ENCODE data around the gene CDX2.

The CDX2 gene

GRCh38 chr13:27979001-27979643 lies 10.0 kb upstream of the CDX2 start:
- Histone ChIP-seq H3K9me3 (ENCODE audit: control insufficient read depth in 2 of 2, low read length in 2 of 2) (no peaks in the 10 kb centered on the region), H3K36me3 (ENCODE audit: control insufficient read depth in 2 of 2, insufficient read depth in 2 of 2, low read length in 2 of 2) (no peaks in the 10 kb centered on the region), H3K27me3 (ENCODE audit: control insufficient read depth in 2 of 2, insufficient read depth in 2 of 2, low read length in 2 of 2) (peaks cover 22% of the 10 kb centered on the region in 2 donors), H3K4me3 (ENCODE audit: low read length in 2 of 2) (peak overlapping the region; percentile 78 to 88), H3K27ac (ENCODE audit: low read depth in 2 of 2, low read length in 2 of 2) (peak overlapping the region; percentile 91 to 95), H3K4me1 (ENCODE audit: control insufficient read depth in 2 of 2, insufficient read depth in 2 of 2, low read length in 2 of 2) (peaks cover 4 to 28% of the 10 kb centered on the region in 2 donors), H3K9ac (ENCODE audit: low read depth in 1 of 2, low read length in 2 of 2) (peak overlapping the region; percentile 76 to 94)

DNA sequence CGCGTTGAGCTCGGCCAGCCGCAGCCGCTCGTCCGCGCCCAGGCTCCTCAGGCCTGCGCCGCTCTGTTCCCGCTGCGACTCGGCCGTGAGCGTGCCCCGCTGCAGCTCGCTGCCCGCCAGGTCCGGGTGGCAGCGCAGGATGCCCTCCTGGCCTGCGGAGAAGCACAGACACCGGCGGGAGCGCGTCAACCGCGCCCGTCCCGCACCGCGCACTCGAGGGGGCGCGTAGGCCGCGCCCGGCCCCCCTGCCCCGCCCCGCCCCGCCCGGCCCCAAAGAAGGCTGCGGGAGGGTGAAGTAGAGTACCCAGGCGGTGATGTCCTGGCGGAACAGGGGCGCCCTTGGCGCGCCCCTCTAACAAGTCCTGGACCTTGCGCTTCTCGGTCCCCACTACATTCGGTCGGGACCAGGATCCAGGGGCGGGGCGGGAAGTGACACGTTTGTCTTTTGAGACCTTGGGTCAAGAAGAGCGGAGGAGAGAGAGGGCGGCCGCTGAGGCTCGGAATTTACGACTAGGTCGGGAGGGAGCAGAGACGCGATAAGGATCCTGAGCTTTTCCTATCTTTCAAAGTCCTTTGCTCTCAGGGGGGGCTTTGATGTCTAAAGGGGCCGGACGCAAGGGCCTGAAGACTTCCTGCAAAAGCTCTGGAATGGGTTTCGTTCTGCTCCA lies 9.3 kb upstream of the CDX2 start:
- peaks cover 4 to 35% of the 10 kb centered on the region in 2 donors for H3K4me1 ChIP-seq (ENCODE audit: control insufficient read depth in 2 of 2, insufficient read depth in 2 of 2, low read length in 2 of 2)
- H3K9me3 ChIP-seq (ENCODE audit: control insufficient read depth in 2 of 2, low read length in 2 of 2) = no peaks in the 10 kb centered on the region
- peaks cover 22 to 23% of the 10 kb centered on the region in 2 donors for H3K27me3 ChIP-seq (ENCODE audit: control insufficient read depth in 2 of 2, insufficient read depth in 2 of 2, low read length in 2 of 2)
- peak overlapping the region; percentile 91 to 95 for H3K27ac ChIP-seq (ENCODE audit: low read depth in 2 of 2, low read length in 2 of 2)
- peak overlapping the region; percentile 93 to 94 for H3K9ac ChIP-seq (ENCODE audit: low read depth in 1 of 2, low read length in 2 of 2)
- H3K4me3 ChIP-seq (ENCODE audit: low read length in 2 of 2) = peak overlapping the region; percentile 78 to 88
- no peaks in the 10 kb centered on the region for H3K36me3 ChIP-seq (ENCODE audit: control insufficient read depth in 2 of 2, insufficient read depth in 2 of 2, low read length in 2 of 2)

DNA sequence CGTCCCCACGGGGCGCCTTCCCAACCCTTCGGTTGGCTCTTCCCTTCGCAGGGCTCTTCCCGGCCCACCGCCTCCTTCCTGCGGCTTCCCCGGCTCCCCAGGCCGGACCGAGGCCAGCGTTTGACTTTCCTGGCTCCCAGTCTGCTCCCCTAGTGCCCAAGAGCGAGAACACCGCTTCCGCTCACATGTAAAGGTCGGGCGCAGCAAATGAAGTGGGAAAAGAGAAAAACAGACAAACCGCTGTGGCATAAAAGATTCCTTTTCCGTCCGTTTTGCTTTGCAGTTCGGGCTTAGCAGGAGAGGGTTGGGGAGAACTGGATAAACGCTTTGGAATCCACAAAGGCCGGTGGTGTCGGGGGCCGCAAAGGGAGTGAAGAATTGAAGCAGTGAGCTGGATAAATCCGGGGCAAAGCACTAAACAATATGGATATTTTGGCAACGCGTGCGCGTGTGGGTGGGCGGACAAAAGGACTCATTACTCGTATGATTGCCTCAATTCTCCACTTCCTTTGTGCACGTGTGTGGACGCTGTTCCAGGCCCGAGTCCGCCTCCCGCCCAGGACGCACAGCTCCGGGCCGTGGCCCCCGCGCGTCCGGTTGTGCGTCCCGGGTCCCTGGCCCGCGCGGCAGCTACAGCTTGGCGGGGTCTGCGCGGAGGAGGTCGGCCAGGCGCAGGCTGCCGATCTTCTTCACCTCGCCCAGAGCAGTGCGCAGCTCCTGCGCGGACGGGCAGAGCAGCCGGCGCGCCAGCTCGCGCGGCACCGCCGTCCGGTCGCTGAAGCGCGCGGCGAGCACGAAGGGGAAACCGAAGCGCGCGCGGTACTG lies 8.6 kb upstream of the CDX2 start:
- Histone ChIP-seq H3K9ac (ENCODE audit: low read depth in 1 of 2, low read length in 2 of 2) (peak overlapping the region; percentile 93 to 94), H3K9me3 (ENCODE audit: control insufficient read depth in 2 of 2, low read length in 2 of 2) (no peaks in the 10 kb centered on the region), H3K36me3 (ENCODE audit: control insufficient read depth in 2 of 2, insufficient read depth in 2 of 2, low read length in 2 of 2) (no peaks in the 10 kb centered on the region), H3K4me1 (ENCODE audit: control insufficient read depth in 2 of 2, insufficient read depth in 2 of 2, low read length in 2 of 2) (peaks cover 10 to 40% of the 10 kb centered on the region in 2 donors), H3K4me3 (ENCODE audit: low read length in 2 of 2) (peak overlapping the region; percentile 78 to 88), H3K27ac (ENCODE audit: low read depth in 2 of 2, low read length in 2 of 2) (peak overlapping the region; percentile 91 to 95), H3K27me3 (ENCODE audit: control insufficient read depth in 2 of 2, insufficient read depth in 2 of 2, low read length in 2 of 2) (peaks cover 20 to 22% of the 10 kb centered on the region in 2 donors)

DNA sequence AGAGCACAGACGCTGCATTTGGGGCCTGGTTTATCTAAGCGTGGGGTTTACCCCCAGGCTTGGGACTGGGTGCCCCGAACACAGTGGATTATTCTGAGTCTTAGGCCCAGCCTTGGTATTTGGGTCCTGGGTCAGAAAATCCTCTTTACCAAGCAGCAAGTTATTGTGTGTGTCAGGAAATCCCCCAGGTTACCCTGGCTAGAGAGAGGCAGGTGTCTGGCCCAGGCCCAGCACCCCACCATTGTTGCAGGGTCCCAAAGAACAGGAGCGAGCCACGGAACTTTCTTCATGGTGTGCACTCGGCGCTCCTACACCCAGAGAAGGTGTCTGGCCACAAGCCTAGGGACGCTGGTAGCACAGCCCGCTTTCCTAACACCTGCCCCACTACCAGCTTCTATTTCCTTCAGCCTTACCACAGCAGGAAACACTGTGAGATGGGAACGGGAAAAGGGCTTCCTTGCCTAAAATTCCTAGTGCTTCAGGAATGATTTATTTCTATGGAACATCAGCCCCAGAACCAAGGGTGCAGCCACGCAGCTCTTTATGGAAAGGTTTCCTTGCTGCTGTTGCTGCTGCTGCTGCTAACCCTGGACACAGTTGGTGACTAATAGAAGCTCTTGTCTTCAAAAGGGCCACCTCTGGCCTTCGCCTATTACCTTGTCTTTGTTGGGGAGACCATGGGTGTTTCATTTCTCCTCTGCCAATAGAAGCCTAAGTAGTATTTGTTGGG lies 7.4 kb upstream of the CDX2 start:
- peak overlapping the region; percentile 91 to 95 for H3K27ac ChIP-seq (ENCODE audit: low read depth in 2 of 2, low read length in 2 of 2)
- H3K4me1 ChIP-seq (ENCODE audit: control insufficient read depth in 2 of 2, insufficient read depth in 2 of 2, low read length in 2 of 2) = peaks cover 21 to 52% of the 10 kb centered on the region in 2 donors
- peak overlapping the region; percentile 86 to 94 for H3K9ac ChIP-seq (ENCODE audit: low read depth in 1 of 2, low read length in 2 of 2)
- peaks cover 19 to 20% of the 10 kb centered on the region in 2 donors for H3K27me3 ChIP-seq (ENCODE audit: control insufficient read depth in 2 of 2, insufficient read depth in 2 of 2, low read length in 2 of 2)
- no peaks in the 10 kb centered on the region for H3K9me3 ChIP-seq (ENCODE audit: control insufficient read depth in 2 of 2, low read length in 2 of 2)
- no peaks in the 10 kb centered on the region for H3K36me3 ChIP-seq (ENCODE audit: control insufficient read depth in 2 of 2, insufficient read depth in 2 of 2, low read length in 2 of 2)
- peak overlapping the region; percentile 78 to 88 for H3K4me3 ChIP-seq (ENCODE audit: low read length in 2 of 2)

DNA sequence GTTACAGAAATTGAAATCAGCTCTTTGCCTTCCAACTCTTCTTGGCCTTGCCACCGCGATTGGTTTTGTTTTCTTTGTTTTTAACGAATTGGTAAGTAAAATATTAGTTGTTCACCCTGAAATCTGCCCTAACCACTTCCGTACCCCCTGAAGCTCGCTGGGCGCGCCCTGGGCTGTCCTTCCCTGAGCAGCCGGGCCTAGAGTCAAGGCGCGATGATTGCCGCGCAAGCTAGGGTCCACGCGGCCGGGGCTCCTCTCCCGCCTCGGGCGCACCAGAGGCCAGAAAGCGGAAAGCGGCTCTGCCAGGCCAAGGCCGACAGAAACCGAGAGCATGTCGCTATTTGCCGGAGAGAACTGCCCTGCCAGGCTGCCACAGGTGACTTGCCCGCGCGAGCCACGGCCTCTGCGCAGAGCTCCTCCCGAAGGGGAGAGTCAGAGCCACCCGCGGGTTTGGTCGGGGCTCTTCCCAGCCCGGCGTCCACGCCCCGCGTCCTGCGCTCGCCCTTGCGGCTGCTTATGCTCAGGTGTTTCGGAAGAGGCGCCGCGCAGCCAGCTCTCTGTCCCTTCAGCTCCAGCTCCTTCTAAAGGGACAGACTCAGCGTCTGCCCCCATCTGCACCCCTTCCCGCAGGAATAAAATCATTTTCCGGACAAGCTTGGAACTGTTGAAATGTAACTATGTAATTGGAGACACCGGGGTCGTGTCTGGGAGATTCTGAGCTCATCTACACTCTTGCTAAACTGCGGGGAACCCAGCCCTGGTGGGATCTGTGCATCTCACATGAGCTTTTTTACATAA lies 6.6 kb upstream of the CDX2 start:
- Histone ChIP-seq H3K9me3 (ENCODE audit: control insufficient read depth in 2 of 2, low read length in 2 of 2) (no peaks in the 10 kb centered on the region), H3K36me3 (ENCODE audit: control insufficient read depth in 2 of 2, insufficient read depth in 2 of 2, low read length in 2 of 2) (no peaks in the 10 kb centered on the region), H3K4me1 (ENCODE audit: control insufficient read depth in 2 of 2, insufficient read depth in 2 of 2, low read length in 2 of 2) (peaks cover 27 to 52% of the 10 kb centered on the region in 2 donors), H3K27me3 (ENCODE audit: control insufficient read depth in 2 of 2, insufficient read depth in 2 of 2, low read length in 2 of 2) (peaks cover 13 to 14% of the 10 kb centered on the region in 2 donors), H3K27ac (ENCODE audit: low read depth in 2 of 2, low read length in 2 of 2) (peak overlapping the region; percentile 91 to 95), H3K9ac (ENCODE audit: low read depth in 1 of 2, low read length in 2 of 2) (peak overlapping the region; percentile 86 to 94), H3K4me3 (ENCODE audit: low read length in 2 of 2) (peak overlapping the region; percentile 78 to 88)

- Histone ChIP-seq H3K9ac (ENCODE audit: low read depth in 1 of 2, low read length in 2 of 2) (peak overlapping the region in 1 of 2 donors; percentile 94), H3K36me3 (ENCODE audit: control insufficient read depth in 2 of 2, insufficient read depth in 2 of 2, low read length in 2 of 2) (no peaks in the 10 kb centered on the region), H3K4me3 (ENCODE audit: low read length in 2 of 2) (peak overlapping the region in 1 of 2 donors; percentile 8), H3K4me1 (ENCODE audit: control insufficient read depth in 2 of 2, insufficient read depth in 2 of 2, low read length in 2 of 2) (peaks cover 25 to 52% of the 10 kb centered on the region in 2 donors), H3K27ac (ENCODE audit: low read depth in 2 of 2, low read length in 2 of 2) (peak overlapping the region; percentile 91 to 95), H3K27me3 (ENCODE audit: control insufficient read depth in 2 of 2, insufficient read depth in 2 of 2, low read length in 2 of 2) (peaks cover 13 to 14% of the 10 kb centered on the region in 2 donors), H3K9me3 (ENCODE audit: control insufficient read depth in 2 of 2, low read length in 2 of 2) (no peaks in the 10 kb centered on the region)
These were observed 5.0 kb upstream of the CDX2 start for GRCh38 chr13:27973961-27974662.

GRCh38 chr13:27973291-27973690 lies 4.2 kb upstream of the CDX2 start:
- peaks cover 18% of the 10 kb centered on the region in 2 donors for H3K27me3 ChIP-seq (ENCODE audit: control insufficient read depth in 2 of 2, insufficient read depth in 2 of 2, low read length in 2 of 2)
- no peak overlapping the region for H3K4me3 ChIP-seq (ENCODE audit: low read length in 2 of 2)
- no peaks in the 10 kb centered on the region for H3K9me3 ChIP-seq (ENCODE audit: control insufficient read depth in 2 of 2, low read length in 2 of 2)
- peak overlapping the region; percentile 91 to 95 for H3K27ac ChIP-seq (ENCODE audit: low read depth in 2 of 2, low read length in 2 of 2)
- no peaks in the 10 kb centered on the region for H3K36me3 ChIP-seq (ENCODE audit: control insufficient read depth in 2 of 2, insufficient read depth in 2 of 2, low read length in 2 of 2)
- peaks cover 25 to 50% of the 10 kb centered on the region in 2 donors for H3K4me1 ChIP-seq (ENCODE audit: control insufficient read depth in 2 of 2, insufficient read depth in 2 of 2, low read length in 2 of 2)
- peak overlapping the region in 1 of 2 donors; percentile 9 for H3K9ac ChIP-seq (ENCODE audit: low read depth in 1 of 2, low read length in 2 of 2)

- H3K4me3 ChIP-seq (ENCODE audit: low read length in 2 of 2) = no peak overlapping the region
- peak overlapping the region; percentile 84 to 100 for H3K27ac ChIP-seq (ENCODE audit: low read depth in 2 of 2, low read length in 2 of 2)
- peaks cover 20 to 24% of the 10 kb centered on the region in 2 donors for H3K27me3 ChIP-seq (ENCODE audit: control insufficient read depth in 2 of 2, insufficient read depth in 2 of 2, low read length in 2 of 2)
- H3K36me3 ChIP-seq (ENCODE audit: control insufficient read depth in 2 of 2, insufficient read depth in 2 of 2, low read length in 2 of 2) = peaks cover 4 to 6% of the 10 kb centered on the region in 2 donors
- no peaks in the 10 kb centered on the region for H3K9me3 ChIP-seq (ENCODE audit: control insufficient read depth in 2 of 2, low read length in 2 of 2)
- H3K9ac ChIP-seq (ENCODE audit: low read depth in 1 of 2, low read length in 2 of 2) = peak overlapping the region in 1 of 2 donors; percentile 70
- H3K4me1 ChIP-seq (ENCODE audit: control insufficient read depth in 2 of 2, insufficient read depth in 2 of 2, low read length in 2 of 2) = peaks cover 25 to 50% of the 10 kb centered on the region in 2 donors
These were observed 3.3 kb upstream of the CDX2 start for GRCh38 chr13:27972478-27972820.
